Activated naive CD4-positive, alpha-beta T cell treated with Interleukin-2 at 50 U/mL for 16 hours (primary cell): ENCODE measurements around the gene AGGF1.
A peak's percentile ranks its signal among the peaks of the same experiment; 100 is the strongest.
"Not testable (repeated sequence)": the region's sequence is repeated elsewhere in the genome, so short reads cannot be mapped to it uniquely, and the experiment has no call there.

ENCODE experiments used
- DNase-seq: peaks from one replicate; pipeline ENCODE4 v3.0.0-alpha.2; 2020

AGGF1 gene, protein sequence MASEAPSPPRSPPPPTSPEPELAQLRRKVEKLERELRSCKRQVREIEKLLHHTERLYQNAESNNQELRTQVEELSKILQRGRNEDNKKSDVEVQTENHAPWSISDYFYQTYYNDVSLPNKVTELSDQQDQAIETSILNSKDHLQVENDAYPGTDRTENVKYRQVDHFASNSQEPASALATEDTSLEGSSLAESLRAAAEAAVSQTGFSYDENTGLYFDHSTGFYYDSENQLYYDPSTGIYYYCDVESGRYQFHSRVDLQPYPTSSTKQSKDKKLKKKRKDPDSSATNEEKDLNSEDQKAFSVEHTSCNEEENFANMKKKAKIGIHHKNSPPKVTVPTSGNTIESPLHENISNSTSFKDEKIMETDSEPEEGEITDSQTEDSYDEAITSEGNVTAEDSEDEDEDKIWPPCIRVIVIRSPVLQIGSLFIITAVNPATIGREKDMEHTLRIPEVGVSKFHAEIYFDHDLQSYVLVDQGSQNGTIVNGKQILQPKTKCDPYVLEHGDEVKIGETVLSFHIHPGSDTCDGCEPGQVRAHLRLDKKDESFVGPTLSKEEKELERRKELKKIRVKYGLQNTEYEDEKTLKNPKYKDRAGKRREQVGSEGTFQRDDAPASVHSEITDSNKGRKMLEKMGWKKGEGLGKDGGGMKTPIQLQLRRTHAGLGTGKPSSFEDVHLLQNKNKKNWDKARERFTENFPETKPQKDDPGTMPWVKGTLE

GRCh38 chr5:77030097-77031071 is at the start of gene AGGF1:
TSS of gene AGGF1 (plus strand) at chr5:77030404. CDS start at chr5:77030767, 363 bp downstream.
- peak; percentile 93 for DNase-seq

GRCh38 chr5:76980518-76981144 is 49.6 kb upstream of the AGGF1 start:
- no peak for DNase-seq

DNA sequence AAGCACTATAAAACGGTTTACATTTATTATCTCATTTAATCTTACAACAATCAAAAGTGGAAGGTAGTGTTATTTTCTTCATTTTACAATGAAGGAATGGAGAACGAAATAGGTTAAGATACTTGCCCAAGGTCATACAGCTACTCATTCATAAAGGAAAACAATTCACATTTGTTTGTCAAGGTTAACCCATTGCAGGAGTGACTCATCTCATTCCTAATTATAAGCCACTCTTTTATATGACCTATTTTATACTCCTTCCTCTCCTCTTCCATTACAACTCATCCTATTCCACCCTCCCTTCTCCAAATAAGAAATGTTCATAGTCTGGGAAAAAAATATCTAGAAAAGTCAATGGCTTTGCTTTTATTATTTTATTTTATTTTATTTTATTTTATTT is 47.8 kb upstream of the AGGF1 start:
- DNase-seq: no peak

GRCh38 chr5:76983468-76983867 is 46.7 kb upstream of the AGGF1 start:
- no peak for DNase-seq

GRCh38 chr5:76986825-76987526 is 43.2 kb upstream of the AGGF1 start:
- no peak for DNase-seq

DNA sequence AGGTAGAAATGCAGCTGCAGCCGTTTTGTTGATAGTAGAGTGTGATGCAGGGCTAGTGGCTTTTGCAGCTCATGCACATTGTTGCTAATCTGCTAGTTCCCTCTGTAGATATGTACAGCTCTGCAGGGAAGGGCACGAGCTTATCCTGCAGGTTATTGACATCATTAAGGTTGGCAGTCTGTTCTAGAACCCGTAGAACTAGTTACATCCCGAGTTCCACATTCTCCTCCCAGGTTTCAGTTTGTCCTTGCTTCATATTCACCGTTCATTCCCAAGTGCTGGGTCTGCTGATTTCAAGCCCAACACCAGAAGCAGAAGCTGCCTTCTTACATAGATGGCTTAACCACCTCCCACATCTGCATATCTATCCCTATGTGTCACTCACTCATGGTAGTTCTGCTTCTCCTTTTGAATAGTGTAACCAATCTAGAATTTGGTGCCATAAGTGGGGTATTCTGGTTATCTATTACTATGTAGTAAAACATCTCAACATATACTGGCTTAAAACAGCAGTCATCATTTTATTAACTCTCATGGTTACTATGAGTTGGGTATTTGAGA is 39.2 kb upstream of the AGGF1 start:
- DNase-seq: no peak

- DNase-seq: not testable (repeated sequence)
Measured at GRCh38 chr5:76993436-76993835, 36.8 kb upstream of the AGGF1 start.

- no peak for DNase-seq
Measured at GRCh38 chr5:76994337-76994736, 35.9 kb upstream of the AGGF1 start.

DNA sequence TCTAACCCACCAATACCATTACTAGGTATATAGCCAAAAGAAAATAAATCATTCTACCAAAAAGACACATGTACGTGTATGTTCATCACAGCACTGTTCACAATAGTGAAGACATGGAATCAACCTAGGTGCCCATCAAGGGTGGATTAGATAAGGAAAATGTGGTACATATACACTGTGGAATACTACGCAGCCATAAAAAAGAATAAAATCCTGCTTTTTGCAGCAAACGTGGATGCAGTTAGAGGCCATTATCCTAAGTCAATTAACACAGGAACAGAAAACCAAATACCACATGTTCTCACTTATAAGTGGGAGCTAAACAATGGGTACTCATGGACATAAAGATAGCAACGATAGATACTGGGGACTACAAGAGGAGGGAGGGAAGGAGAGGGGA is 32.0 kb upstream of the AGGF1 start:
- not testable (repeated sequence) for DNase-seq

DNA sequence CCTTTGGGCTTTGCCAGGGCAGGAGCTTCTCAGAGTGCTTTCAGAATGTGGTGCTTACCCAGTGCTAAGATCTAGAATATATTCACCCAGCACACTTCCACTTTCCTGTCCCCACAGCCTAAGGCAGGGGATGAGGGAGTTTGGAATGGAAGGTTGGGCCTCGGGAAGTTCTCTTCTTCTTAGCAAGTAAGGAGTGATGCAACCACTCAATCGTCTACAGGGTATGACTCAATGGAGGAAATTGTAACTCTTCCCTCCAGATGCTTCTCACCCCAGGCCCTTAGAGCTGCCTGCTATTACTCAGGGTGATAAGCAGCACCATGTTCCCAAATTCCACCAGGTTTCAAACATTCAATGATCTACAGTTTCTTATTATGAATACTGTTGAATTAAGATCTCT is 30.8 kb upstream of the AGGF1 start:
- no peak for DNase-seq

DNA sequence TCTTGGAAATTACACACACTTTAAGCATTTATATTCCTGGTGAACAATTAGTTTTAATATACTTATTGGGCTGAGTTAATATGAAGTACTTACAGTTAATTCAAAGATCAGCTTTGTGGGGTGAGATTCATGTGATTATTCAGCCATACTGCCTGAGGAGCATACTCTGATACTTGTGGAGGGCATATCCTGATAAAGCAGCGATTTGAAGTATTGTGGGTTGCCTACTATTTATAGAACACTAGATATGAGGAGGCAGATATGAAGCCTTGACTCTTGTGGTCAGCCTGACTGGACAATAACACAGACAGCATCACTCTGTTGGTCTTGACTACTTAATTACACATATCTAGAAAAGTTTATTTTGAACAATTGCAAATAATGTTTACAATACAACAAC is 27.0 kb upstream of the AGGF1 start:
- no peak for DNase-seq

DNA sequence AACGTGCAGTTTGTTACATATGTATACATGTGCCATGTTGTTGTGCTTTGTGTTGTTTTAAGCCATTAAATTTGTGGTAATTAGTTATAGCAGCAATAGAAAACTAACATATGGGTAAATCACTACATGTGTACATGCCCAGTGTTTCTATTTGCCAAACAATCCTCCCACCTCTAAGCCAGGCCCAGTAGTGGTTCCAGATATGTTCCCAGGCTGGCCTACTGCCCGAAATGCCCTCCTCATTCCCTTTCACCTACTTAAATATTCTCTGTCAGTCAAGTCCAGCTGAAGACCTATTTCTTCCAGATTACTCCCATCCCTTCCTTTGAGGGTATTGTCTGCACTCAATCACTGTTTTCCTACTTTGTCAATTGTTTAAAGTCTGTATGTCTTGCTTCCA is 24.1 kb upstream of the AGGF1 start:
- DNase-seq: no peak

- DNase-seq: no peak
Measured at GRCh38 chr5:77008413-77008812, 21.8 kb upstream of the AGGF1 start.

DNA sequence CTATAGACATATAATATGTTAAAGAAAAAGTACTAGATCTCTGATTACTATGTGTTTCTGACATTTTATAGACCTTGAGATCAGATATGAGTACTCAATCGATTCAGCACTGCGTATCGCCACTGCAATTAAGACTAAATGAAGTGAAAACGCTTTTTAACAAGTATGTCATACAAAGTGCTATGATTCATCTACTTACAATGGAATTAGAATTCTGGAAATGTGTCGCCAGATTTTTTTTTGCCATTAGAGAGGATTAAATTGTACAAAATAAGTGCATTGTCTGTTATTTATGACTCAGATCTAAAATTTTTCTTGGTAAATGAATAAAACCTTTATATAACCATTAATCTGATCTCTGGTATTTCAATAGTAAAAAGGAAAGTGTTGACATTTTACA is 20.0 kb upstream of the AGGF1 start:
- no peak for DNase-seq

- no peak for DNase-seq
Measured at GRCh38 chr5:77011498-77011897, 18.7 kb upstream of the AGGF1 start.

DNA sequence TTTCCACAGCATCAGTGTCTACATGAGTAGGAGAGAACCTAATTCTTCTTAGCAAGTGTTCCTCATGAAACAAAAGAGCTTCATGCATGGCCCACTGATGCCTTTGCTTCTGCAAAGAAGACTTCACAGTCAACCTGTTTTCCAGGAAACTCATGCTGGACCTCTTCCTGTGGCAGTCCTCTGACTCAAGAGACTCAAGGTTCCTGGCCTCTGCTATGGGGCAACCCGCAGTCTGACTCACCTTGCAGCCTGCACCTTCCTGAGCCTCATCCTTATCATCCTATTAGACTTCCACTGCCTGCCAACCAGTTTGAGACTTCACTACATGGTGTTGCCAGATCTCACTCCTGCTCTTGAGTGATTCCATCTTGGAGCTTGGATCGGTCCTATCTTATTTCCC is 17.6 kb upstream of the AGGF1 start:
- no peak for DNase-seq

- DNase-seq: no peak
Measured at GRCh38 chr5:77015938-77016569, 14.2 kb upstream of the AGGF1 start.

DNA sequence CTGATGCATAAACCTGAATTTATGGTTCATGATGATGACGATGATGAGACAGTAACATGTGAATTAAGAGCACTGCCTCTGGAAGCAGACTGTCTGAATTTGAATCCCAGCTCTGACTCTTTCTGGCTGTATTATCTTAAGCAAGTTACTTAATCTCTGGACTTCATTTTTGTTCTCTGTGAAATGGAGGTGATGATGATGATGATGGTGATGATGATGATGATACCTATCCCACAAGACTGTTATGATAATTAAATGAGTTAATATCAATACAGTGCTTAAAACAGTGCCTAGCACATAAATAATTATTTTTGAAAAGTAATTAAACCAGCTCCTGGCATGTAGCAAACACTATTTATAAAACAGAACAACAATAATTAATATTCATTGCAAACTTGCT is 13.2 kb upstream of the AGGF1 start:
- no peak for DNase-seq

DNA sequence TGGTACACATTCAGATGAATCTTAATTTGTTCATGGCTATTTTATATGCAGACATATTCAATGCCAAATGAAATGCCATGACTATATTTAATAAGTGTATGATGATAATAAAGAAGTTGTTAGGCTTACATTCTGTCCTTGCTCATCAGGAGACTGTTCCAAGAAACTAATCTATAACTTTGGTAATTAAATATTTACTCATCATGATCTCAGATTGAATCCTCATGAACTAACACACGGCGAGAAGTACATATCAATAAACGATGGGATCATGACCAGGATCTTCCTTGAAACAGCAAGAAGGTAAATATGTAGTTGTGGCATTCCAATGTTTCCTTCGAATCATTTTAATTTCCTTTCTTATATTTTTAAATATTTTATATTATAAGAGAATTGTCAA is 12.5 kb upstream of the AGGF1 start:
- no peak for DNase-seq

- no peak for DNase-seq
Measured at GRCh38 chr5:77022511-77023417, 7.4 kb upstream of the AGGF1 start.
